Lower lobe of right lung (tissue), 2 donors: ENCODE data around the gene CYP46A1. TPM values are rescaled to one million over a fixed set of nuclear protein-coding genes. Genes with fewer than 3 reads are reported as not detected.
"Not testable (repeated sequence)": the region's sequence is repeated elsewhere in the genome, so short reads cannot be mapped to it uniquely, and the experiment has no call there.

Source experiments
- ATAC-seq, 2 donors: fragments of 200-7000 bp; cut with Tn5 transposase; one replicate each; pipeline ENCODE4 v1.9.1; 2020 to 2022; ENCODE audit warnings: mild to moderate bottlenecking in 2 of 2, moderate library complexity in 2 of 2
- DNase-seq: peaks from one replicate; pipeline ENCODE4 v3.0.0-alpha.2; 2020
- H3K27ac ChIP-seq: fragments of 200-600 bp; one replicate; pipeline ENCODE4 v1.8.0; 2022
- H3K27me3 ChIP-seq: fragments of 200-600 bp; one replicate; pipeline ENCODE4 v1.8.0; 2022; ENCODE audit warnings: low read depth
- H3K36me3 ChIP-seq: fragments of 200-600 bp; one replicate; pipeline ENCODE4 v1.8.0; 2022; ENCODE audit warnings: mild to moderate bottlenecking
- H3K4me1 ChIP-seq: fragments of 200-600 bp; one replicate; pipeline ENCODE4 v1.8.0; 2022
- H3K4me3 ChIP-seq: fragments of 200-600 bp; one replicate; pipeline ENCODE4 v1.8.0; 2022; ENCODE audit warnings: mild to moderate bottlenecking
- H3K9me3 ChIP-seq: fragments of 200-600 bp; one replicate; pipeline ENCODE4 v1.8.0; 2022
- CTCF ChIP-seq: fragments of 200-600 bp; IDR thresholded peaks from one replicate; pipeline ENCODE4 v1.8.0; 2022; ENCODE audit warnings: antibody characterized with exemption, mild to moderate bottlenecking
- intact Hi-C: fragments of 100-400 bp; cut with DNase I; formaldehyde crosslinking; loops from one replicate; pipeline ENCODE4 v1.11.0; 2022
- total RNA-seq: library from RNA; stranded (reverse); fragmentation: NEBNext Ultra II Directional; extraction: Animal tissue kit (Norgen Biotek cat#: 25700); gene quantifications from one replicate; pipeline ENCODE4 v1.2.1, GENCODE V29; 2021
- donor health status: DM: no; HTN: yes; CAD: no; lungs with severe emphysema.

The CYP46A1 gene
- total RNA-seq, 1 donor from 2014 or later, result 0.62 TPM

GRCh38 chr14:99758872-99759545 lies 74.9 kb downstream of the CYP46A1 start:
- DNase-seq (peak; percentile 28), ATAC-seq (no peak)
- Histone ChIP-seq H3K9me3 (no peaks in the 10 kb centered on the region), H3K27ac (no peak overlapping the region), H3K4me3 (no peak overlapping the region), H3K36me3 (no peaks in the 10 kb centered on the region), H3K27me3 (no peaks in the 10 kb centered on the region), H3K4me1 (peaks cover 24% of the 10 kb centered on the region)
- intact Hi-C loops, result no loop called here
- no peak for TF ChIP-seq CTCF

- intact Hi-C loops, result no loop called here
- H3K36me3 ChIP-seq, result no peaks in the 10 kb centered on the region
- ATAC-seq (no peak), DNase-seq (peak; percentile 47)
- H3K4me1 ChIP-seq, result peaks cover 19% of the 10 kb centered on the region
- H3K27me3 ChIP-seq, result no peaks in the 10 kb centered on the region
- no peak for TF ChIP-seq CTCF
- H3K4me3 ChIP-seq, result no peak overlapping the region
- no peaks in the 10 kb centered on the region for H3K9me3 ChIP-seq
- no peak overlapping the region for H3K27ac ChIP-seq
These were observed 75.4 kb downstream of the CYP46A1 start for GRCh38 chr14:99759546-99759925.

GRCh38 chr14:99760817-99761216 lies 76.7 kb downstream of the CYP46A1 start:
- Histone ChIP-seq H3K4me3 (no peak overlapping the region), H3K36me3 (no peaks in the 10 kb centered on the region), H3K27me3 (no peaks in the 10 kb centered on the region), H3K27ac (no peak overlapping the region), H3K9me3 (no peaks in the 10 kb centered on the region), H3K4me1 (peaks cover 10% of the 10 kb centered on the region)
- intact Hi-C loops, result no loop called here
- TF ChIP-seq CTCF, result no peak
- ATAC-seq (no peak), DNase-seq (no peak)

- intact Hi-C loops, H3K36me3 ChIP-seq, ATAC-seq: not testable (repeated sequence)
These were observed 78.8 kb downstream of the CYP46A1 start for GRCh38 chr14:99762911-99763310.

GRCh38 chr14:99763527-99764221 lies 79.6 kb downstream of the CYP46A1 start:
- TF ChIP-seq CTCF, result no peak
- DNase-seq (no peak), ATAC-seq (no peak)
- no peak overlapping the region for H3K4me3 ChIP-seq
- H3K36me3 ChIP-seq, result no peaks in the 10 kb centered on the region
- no peaks in the 10 kb centered on the region for H3K9me3 ChIP-seq
- H3K27me3 ChIP-seq, result no peaks in the 10 kb centered on the region
- intact Hi-C loops, result no loop called here
- H3K27ac ChIP-seq, result no peak overlapping the region
- H3K4me1 ChIP-seq, result peaks cover 5% of the 10 kb centered on the region

More at GRCh38 chr14:99762911-99763310, 78.8 kb downstream of the CYP46A1 start:
- DNase-seq, H3K4me3 ChIP-seq, H3K9me3 ChIP-seq, H3K27ac ChIP-seq, H3K27me3 ChIP-seq, H3K4me1 ChIP-seq: not testable (repeated sequence)

GRCh38 chr14:99764222-99764706 lies 80.2 kb downstream of the CYP46A1 start:
- Histone ChIP-seq H3K4me3 (no peak overlapping the region), H3K9me3 (no peaks in the 10 kb centered on the region), H3K36me3 (no peaks in the 10 kb centered on the region), H3K4me1 (peaks cover 5% of the 10 kb centered on the region), H3K27ac (no peak overlapping the region), H3K27me3 (no peaks in the 10 kb centered on the region)
- no peak for TF ChIP-seq CTCF
- ATAC-seq, result no peak
- intact Hi-C loops, result no loop called here
- no peak for DNase-seq
